ENCODE data around the gene FZD7. TPM values are rescaled to one million over a fixed set of nuclear protein-coding genes. Genes with fewer than 3 reads are reported as not detected.

Gene FZD7
- total RNA-seq, 1 experiment from 2014 or later = 41.4 TPM

DNA sequence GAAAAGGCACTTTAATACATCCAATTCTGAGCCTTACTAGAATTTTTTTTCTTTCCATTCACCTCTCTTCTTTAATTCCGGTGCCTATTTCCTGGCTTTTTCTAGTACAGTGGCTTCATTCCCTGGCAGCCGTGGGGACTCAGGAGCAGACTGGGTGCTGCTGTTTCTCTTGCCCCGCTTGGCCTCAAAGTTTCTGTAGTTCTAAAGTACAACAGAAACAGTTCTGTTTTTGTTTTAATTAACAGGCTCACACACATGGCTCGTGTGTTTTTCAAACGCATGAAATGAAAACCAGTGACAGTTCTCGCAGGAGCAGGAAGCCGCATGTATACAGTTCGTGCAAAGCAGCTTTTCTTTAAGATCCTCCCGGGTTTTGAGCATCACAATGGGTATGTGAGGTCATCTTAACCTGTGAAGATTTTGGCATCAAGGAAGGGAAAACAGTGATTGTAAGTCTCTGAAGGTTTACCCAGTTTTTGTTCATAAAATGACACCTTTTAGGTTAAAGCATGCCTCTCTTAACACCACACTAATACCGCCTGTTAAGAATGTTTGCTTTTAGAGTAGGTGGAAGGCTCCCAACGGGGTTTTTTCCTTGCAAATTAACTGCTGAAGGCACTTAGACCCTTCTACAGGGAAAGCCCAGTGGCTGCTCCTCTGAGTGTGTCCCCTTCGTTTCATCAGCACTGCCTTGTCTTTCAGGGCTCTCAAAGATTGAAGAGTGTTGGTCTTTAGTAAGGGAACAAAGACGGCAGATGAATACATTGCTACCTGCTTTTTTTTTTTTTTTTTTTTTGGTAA is 5.8 kb downstream of the FZD7 start:
- Histone ChIP-seq H3K4me1 (peaks cover 55% of the 10 kb centered on the region), H3K9me3 (no peaks in the 10 kb centered on the region), H3K4me3 (ENCODE audit: low read depth, low read length) (no peak overlapping the region), H3K36me3 (ENCODE audit: control insufficient read depth, insufficient read depth, low read length) (peaks cover 3% of the 10 kb centered on the region; the same call in 1 of the 2 replicates), H3K27me3 (replicated peaks; ENCODE audit: control insufficient read depth, insufficient read depth, low read length) (no peaks in the 10 kb centered on the region)
- TF ChIP-seq, protein P1, sequence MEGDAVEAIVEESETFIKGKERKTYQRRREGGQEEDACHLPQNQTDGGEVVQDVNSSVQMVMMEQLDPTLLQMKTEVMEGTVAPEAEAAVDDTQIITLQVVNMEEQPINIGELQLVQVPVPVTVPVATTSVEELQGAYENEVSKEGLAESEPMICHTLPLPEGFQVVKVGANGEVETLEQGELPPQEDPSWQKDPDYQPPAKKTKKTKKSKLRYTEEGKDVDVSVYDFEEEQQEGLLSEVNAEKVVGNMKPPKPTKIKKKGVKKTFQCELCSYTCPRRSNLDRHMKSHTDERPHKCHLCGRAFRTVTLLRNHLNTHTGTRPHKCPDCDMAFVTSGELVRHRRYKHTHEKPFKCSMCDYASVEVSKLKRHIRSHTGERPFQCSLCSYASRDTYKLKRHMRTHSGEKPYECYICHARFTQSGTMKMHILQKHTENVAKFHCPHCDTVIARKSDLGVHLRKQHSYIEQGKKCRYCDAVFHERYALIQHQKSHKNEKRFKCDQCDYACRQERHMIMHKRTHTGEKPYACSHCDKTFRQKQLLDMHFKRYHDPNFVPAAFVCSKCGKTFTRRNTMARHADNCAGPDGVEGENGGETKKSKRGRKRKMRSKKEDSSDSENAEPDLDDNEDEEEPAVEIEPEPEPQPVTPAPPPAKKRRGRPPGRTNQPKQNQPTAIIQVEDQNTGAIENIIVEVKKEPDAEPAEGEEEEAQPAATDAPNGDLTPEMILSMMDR (IDR thresholded peaks at IDR 0.05; ENCODE audit: insufficient read depth in 1 of 2, low read depth in 1 of 2, low read length in 1 of 2, severe bottlenecking in 1 of 2, unreplicated experiment in 1 of 2) = no peak
- peaks cover 31% of the 10 kb centered on the region for H3K4me1 Mint-ChIP-seq (ENCODE audit: low read depth, unreplicated experiment)
- peak overlapping the region; percentile 93 for H3K27ac Mint-ChIP-seq (ENCODE audit: unreplicated experiment)
- ChIA-PET POLR2A (interaction anchor here (0.6 to 0.7 kb wide), 2 partner anchors 20 to 59 kb away, joined by 3 read pairs; no protein-coding TSS in a partner anchor), CTCF (interaction anchor here (0.9 kb wide), 1 partner anchor 17 kb away, joined by 5 read pairs; no protein-coding TSS in a partner anchor)
- no peaks in the 10 kb centered on the region for H3K27me3 Mint-ChIP-seq (ENCODE audit: insufficient read depth, unreplicated experiment)
- DNase-seq = no peak
- H3K4me3 Mint-ChIP-seq (ENCODE audit: unreplicated experiment) = peak overlapping the region; percentile 42
- H3K9me3 Mint-ChIP-seq (ENCODE audit: unreplicated experiment) = no peaks in the 10 kb centered on the region
- BruUV-seq (replicated peaks) = no TSS peak
- intact Hi-C loops (cut with micrococcal nuclease; ENCODE audit: unreplicated experiment) = loop anchor here (1.0 kb wide), 1 partner anchor 10 kb away; no protein-coding TSS in a partner anchor
- peaks cover 5% of the 10 kb centered on the region for H3K36me3 Mint-ChIP-seq (ENCODE audit: insufficient read depth, unreplicated experiment)

DNA sequence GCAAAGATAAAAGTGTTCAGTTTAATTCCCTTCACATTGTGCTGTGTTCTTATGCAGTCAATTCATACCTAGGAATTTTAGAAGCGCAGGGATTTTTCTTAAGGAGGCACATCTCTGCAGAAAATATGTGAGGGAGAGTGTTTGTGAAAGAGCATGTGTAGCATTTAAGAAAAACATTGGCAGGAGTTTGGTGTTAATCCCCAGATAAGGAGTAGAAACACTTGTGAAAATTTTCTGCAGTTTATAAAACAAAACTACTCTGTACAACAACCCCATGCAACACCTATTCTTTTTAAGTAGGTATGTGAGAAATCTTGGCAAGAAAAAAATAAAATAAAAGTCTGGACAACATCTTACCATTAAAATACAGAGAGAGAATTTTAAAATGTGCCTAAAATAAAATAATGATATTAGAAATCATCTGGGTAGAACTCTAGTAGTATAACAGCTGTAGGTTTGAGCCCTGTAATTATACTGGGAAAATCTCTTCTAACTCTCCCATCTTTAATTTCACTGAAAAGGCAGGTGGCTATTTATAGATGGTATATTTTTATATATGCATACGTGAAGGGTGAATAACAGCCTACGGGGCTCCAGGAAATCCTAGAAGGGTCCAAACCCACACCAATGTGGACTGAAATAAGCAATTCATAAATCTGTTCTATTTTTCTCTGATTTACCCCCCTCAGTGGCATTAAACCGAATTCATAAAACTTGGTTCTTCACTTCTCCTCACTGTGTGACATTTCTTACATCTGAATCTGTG is 6.6 kb downstream of the FZD7 start:
- Histone ChIP-seq H3K4me3 (ENCODE audit: low read depth, low read length) (no peak overlapping the region), H3K36me3 (ENCODE audit: control insufficient read depth, insufficient read depth, low read length) (peaks cover 3% of the 10 kb centered on the region; the same call in 1 of the 2 replicates), H3K27me3 (replicated peaks; ENCODE audit: control insufficient read depth, insufficient read depth, low read length) (no peaks in the 10 kb centered on the region), H3K4me1 (peaks cover 53% of the 10 kb centered on the region), H3K9me3 (no peaks in the 10 kb centered on the region)
- POLR2A ChIA-PET = no interaction called here
- TF ChIP-seq, protein P1 (IDR thresholded peaks at IDR 0.05; ENCODE audit: insufficient read depth in 1 of 2, low read depth in 1 of 2, low read length in 1 of 2, severe bottlenecking in 1 of 2, unreplicated experiment in 1 of 2) = no peak
- Mint-ChIP-seq H3K4me1 (ENCODE audit: low read depth, unreplicated experiment) (peaks cover 31% of the 10 kb centered on the region), H3K27ac (ENCODE audit: unreplicated experiment) (peak overlapping the region; percentile 93), H3K27me3 (ENCODE audit: insufficient read depth, unreplicated experiment) (no peaks in the 10 kb centered on the region), H3K9me3 (ENCODE audit: unreplicated experiment) (no peaks in the 10 kb centered on the region), H3K36me3 (ENCODE audit: insufficient read depth, unreplicated experiment) (no peaks in the 10 kb centered on the region), H3K4me3 (ENCODE audit: unreplicated experiment) (peak overlapping the region; percentile 17)
- CTCF ChIA-PET = no interaction called here
- DNase-seq = no peak
- BruUV-seq (replicated peaks) = no TSS peak
- intact Hi-C loops (cut with micrococcal nuclease; ENCODE audit: unreplicated experiment) = no loop called here

DNA sequence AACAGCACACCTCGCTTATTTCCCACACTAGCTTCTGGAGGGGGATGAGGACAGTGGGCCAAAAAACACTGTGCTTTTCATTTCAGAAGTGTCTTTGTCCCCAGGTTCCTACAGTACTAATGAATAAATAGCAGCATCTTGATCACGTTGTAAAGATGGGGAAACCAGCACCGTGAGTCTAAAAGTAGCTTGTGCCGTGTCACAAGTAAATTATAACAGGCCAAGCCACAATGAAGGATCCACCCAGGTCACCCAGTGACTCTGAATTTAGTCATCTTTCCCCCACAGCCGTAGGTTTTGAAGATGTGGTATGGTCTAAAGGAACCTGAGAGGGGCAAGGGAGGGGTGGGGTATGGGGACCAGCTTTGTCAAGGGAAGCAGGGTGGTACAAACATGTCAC is 8.8 kb downstream of the FZD7 start:
- Histone ChIP-seq H3K4me3 (ENCODE audit: low read depth, low read length) (no peak overlapping the region), H3K4me1 (peaks cover 58% of the 10 kb centered on the region), H3K27me3 (replicated peaks; ENCODE audit: control insufficient read depth, insufficient read depth, low read length) (no peaks in the 10 kb centered on the region), H3K36me3 (ENCODE audit: control insufficient read depth, insufficient read depth, low read length) (no peaks in the 10 kb centered on the region; the same call in 1 of the 2 replicates), H3K9me3 (no peaks in the 10 kb centered on the region)
- CTCF ChIA-PET = no interaction called here
- H3K9me3 Mint-ChIP-seq (ENCODE audit: unreplicated experiment) = no peaks in the 10 kb centered on the region
- no TSS peak for BruUV-seq (replicated peaks)
- H3K27ac Mint-ChIP-seq (ENCODE audit: unreplicated experiment) = no peak overlapping the region
- H3K36me3 Mint-ChIP-seq (ENCODE audit: insufficient read depth, unreplicated experiment) = no peaks in the 10 kb centered on the region
- H3K4me1 Mint-ChIP-seq (ENCODE audit: low read depth, unreplicated experiment) = peaks cover 47% of the 10 kb centered on the region
- intact Hi-C loops (cut with micrococcal nuclease; ENCODE audit: unreplicated experiment) = no loop called here
- POLR2A ChIA-PET = interaction anchor here (0.6 kb wide), 1 partner anchor 8 kb away, joined by 3 read pairs; no protein-coding TSS in a partner anchor
- H3K4me3 Mint-ChIP-seq (ENCODE audit: unreplicated experiment) = no peak overlapping the region
- DNase-seq = no peak
- TF ChIP-seq, protein P1 (IDR thresholded peaks at IDR 0.05; ENCODE audit: insufficient read depth in 1 of 2, low read depth in 1 of 2, low read length in 1 of 2, severe bottlenecking in 1 of 2, unreplicated experiment in 1 of 2) = no peak
- H3K27me3 Mint-ChIP-seq (ENCODE audit: insufficient read depth, unreplicated experiment) = no peaks in the 10 kb centered on the region

Measured in Caco-2 (cell line).